Measurements from ENCODE around the gene SNIP1. TPM values are rescaled to one million over a fixed set of nuclear protein-coding genes. Genes with fewer than 3 reads are reported as not detected.
A peak's percentile ranks its signal among the peaks of the same experiment; 100 is the strongest.

The SNIP1 gene
- polyA plus RNA-seq, 1 donor from 2014 or later, result 9.5 TPM

GRCh38 chr1:37602750-37603694, 48.9 kb upstream of the SNIP1 start:
- no peaks in the 10 kb centered on the region for H3K27me3 ChIP-seq (ENCODE audit: insufficient read depth, low read depth, low read length)
- H3K9ac ChIP-seq (ENCODE audit: low read length), result no peak overlapping the region
- H3K9me3 ChIP-seq (ENCODE audit: low read length), result no peaks in the 10 kb centered on the region
- no peak overlapping the region for H3K27ac ChIP-seq (ENCODE audit: low read length)
- H3K36me3 ChIP-seq (ENCODE audit: insufficient read depth, low read length), result no peaks in the 10 kb centered on the region
- H3K4me2 ChIP-seq (ENCODE audit: low read length), result no peak overlapping the region
- no peak overlapping the region for H2AFZ ChIP-seq (ENCODE audit: low read depth, low read length)
- no peaks in the 10 kb centered on the region for H4K20me1 ChIP-seq (ENCODE audit: insufficient read depth)
- H3K79me2 ChIP-seq (replicated peaks; ENCODE audit: insufficient read depth, low read length), result no peaks in the 10 kb centered on the region
- TF ChIP-seq TAF1 (IDR thresholded peaks at IDR 0.05; ENCODE audit: low read depth) (no peak), RAD21 (conservative IDR thresholded peaks at IDR 0.05) (peak; percentile 63), REST (IDR thresholded peaks at IDR 0.05; ENCODE audit: borderline replicate concordance) (no peak), MXI1 (conservative IDR thresholded peaks at IDR 0.05; ENCODE audit: poor library complexity, severe bottlenecking) (no peak), SMC3 (conservative IDR thresholded peaks at IDR 0.05; ENCODE audit: poor library complexity) (peak; percentile 77), CTCF (IDR thresholded peaks at IDR 0.05; ENCODE audit: poor library complexity, severe bottlenecking) (peak; percentile 72), POLR2AphosphoS5 (IDR thresholded peaks at IDR 0.05) (no peak), EP300 (conservative IDR thresholded peaks at IDR 0.05; ENCODE audit: poor library complexity, severe bottlenecking) (no peak), EZH2 (IDR thresholded peaks at IDR 0.05; ENCODE audit: borderline replicate concordance, insufficient read depth, low read length, poor library complexity, severe bottlenecking) (no peak)
- no peak overlapping the region for H3K4me3 ChIP-seq (ENCODE audit: low read length)
- H3F3A ChIP-seq (ENCODE audit: insufficient read depth, low read length, poor library complexity, severe bottlenecking), result no peaks in the 10 kb centered on the region
- no peaks in the 10 kb centered on the region for H3K9me2 ChIP-seq (ENCODE audit: insufficient read depth, low read length)

GRCh38 chr1:37601441-37601840, 47.3 kb upstream of the SNIP1 start:
- Histone ChIP-seq H3K9me2 (ENCODE audit: insufficient read depth, low read length) (no peaks in the 10 kb centered on the region), H3K36me3 (ENCODE audit: insufficient read depth, low read length) (no peaks in the 10 kb centered on the region), H3K9ac (ENCODE audit: low read length) (no peak overlapping the region), H3K4me2 (ENCODE audit: low read length) (no peak overlapping the region), H3K9me3 (ENCODE audit: low read length) (no peaks in the 10 kb centered on the region), H3K79me2 (replicated peaks; ENCODE audit: insufficient read depth, low read length) (no peaks in the 10 kb centered on the region), H2AFZ (ENCODE audit: low read depth, low read length) (no peak overlapping the region), H3K27me3 (ENCODE audit: insufficient read depth, low read depth, low read length) (no peaks in the 10 kb centered on the region), H3F3A (ENCODE audit: insufficient read depth, low read length, poor library complexity, severe bottlenecking) (no peaks in the 10 kb centered on the region), H3K27ac (ENCODE audit: low read length) (no peak overlapping the region), H4K20me1 (ENCODE audit: insufficient read depth) (no peaks in the 10 kb centered on the region), H3K4me3 (ENCODE audit: low read length) (no peak overlapping the region)
- no peak for TF ChIP-seq POLR2AphosphoS5 (IDR thresholded peaks at IDR 0.05)
- TF ChIP-seq MXI1 (conservative IDR thresholded peaks at IDR 0.05; ENCODE audit: poor library complexity, severe bottlenecking), result no peak
- TF ChIP-seq REST (IDR thresholded peaks at IDR 0.05; ENCODE audit: borderline replicate concordance), result no peak
- TF ChIP-seq RAD21 (conservative IDR thresholded peaks at IDR 0.05), result no peak
- no peak for TF ChIP-seq EZH2 (IDR thresholded peaks at IDR 0.05; ENCODE audit: borderline replicate concordance, insufficient read depth, low read length, poor library complexity, severe bottlenecking)
- no peak for TF ChIP-seq EP300 (conservative IDR thresholded peaks at IDR 0.05; ENCODE audit: poor library complexity, severe bottlenecking)
- TF ChIP-seq TAF1 (IDR thresholded peaks at IDR 0.05; ENCODE audit: low read depth), result no peak
- no peak for TF ChIP-seq CTCF (IDR thresholded peaks at IDR 0.05; ENCODE audit: poor library complexity, severe bottlenecking)
- no peak for TF ChIP-seq SMC3 (conservative IDR thresholded peaks at IDR 0.05; ENCODE audit: poor library complexity)

Data from neural cell (in vitro differentiated cells).